Gastroesophageal sphincter (tissue), 3 donors: ENCODE results near the gene HSPA12B.

Experiments
- POLR2A ChIP-seq, 2 donors: fragments of 450-650 bp; IDR thresholded peaks; one replicate each; pipeline ENCODE4 v1.6.1; 2017; ENCODE audit warnings: antibody characterized with exemption in 2 of 2, mild to moderate bottlenecking in 2 of 2, moderate library complexity in 1 of 2
- TF ChIP-seq, protein P1 (sequence below), 4 experiments: fragments of 200-600 bp in 2 of 4; fragments of 450-650 bp in 2 of 4; sonication (generic) in 1 of 4; IDR thresholded peaks; one replicate each; pipeline ENCODE4 v1.5.1; 2017 to 2019; ENCODE audit warnings: antibody characterized with exemption in 4 of 4, mild to moderate bottlenecking in 2 of 4, moderate library complexity in 2 of 4

DNA sequence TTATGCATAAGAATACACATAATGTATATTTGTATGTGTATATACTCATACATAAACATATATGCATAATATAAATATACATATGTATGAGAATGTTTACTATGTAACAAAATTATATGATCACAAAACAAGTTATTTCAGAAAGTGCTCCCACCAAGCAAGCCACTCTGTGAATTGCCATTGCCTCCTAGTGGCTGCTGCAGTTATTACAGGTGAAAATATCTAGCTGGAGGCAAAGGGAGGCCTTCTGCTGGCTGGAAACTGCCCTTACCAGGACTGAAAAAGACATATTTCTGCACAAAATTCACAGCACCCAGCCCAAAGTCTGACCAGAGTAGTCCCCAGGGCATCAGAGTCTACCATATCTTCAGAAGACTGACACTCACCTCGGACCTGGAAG lies 36.3 kb upstream of the HSPA12B start:
- TF ChIP-seq, protein P1, sequence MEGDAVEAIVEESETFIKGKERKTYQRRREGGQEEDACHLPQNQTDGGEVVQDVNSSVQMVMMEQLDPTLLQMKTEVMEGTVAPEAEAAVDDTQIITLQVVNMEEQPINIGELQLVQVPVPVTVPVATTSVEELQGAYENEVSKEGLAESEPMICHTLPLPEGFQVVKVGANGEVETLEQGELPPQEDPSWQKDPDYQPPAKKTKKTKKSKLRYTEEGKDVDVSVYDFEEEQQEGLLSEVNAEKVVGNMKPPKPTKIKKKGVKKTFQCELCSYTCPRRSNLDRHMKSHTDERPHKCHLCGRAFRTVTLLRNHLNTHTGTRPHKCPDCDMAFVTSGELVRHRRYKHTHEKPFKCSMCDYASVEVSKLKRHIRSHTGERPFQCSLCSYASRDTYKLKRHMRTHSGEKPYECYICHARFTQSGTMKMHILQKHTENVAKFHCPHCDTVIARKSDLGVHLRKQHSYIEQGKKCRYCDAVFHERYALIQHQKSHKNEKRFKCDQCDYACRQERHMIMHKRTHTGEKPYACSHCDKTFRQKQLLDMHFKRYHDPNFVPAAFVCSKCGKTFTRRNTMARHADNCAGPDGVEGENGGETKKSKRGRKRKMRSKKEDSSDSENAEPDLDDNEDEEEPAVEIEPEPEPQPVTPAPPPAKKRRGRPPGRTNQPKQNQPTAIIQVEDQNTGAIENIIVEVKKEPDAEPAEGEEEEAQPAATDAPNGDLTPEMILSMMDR (IDR thresholded peaks at IDR 0.05): peak in 1 of 4 experiments; percentile 17
- TF ChIP-seq POLR2A (IDR thresholded peaks at IDR 0.05): no peak
